ENCODE measurements around the gene NPAS3. TPM values are rescaled to one million over a fixed set of nuclear protein-coding genes. Genes with fewer than 3 reads are reported as not detected.

The NPAS3 gene
- total RNA-seq, 1 donor from 2014 or later, result 2.4 TPM

DNA sequence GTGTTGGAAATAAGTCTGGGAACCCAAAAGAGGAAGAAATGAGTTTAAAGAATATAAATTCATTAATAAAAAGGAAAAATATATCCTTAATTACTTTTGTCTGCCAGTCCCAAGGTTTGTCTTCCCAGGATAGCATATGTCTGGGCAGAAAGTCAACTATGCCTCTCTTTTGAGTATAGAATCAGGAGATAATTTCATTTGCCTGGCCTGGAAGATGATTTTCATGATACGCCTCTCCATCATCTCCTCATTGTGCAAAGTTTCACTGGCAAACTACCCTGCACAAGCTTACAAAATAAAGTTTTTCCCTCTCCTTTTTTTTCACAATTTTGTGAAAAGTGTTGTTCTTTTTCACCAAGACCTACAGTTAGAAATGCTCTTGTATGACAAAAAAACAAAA is 671.4 kb downstream of the NPAS3 start:
- TF ChIP-seq CTCF (IDR thresholded peaks at IDR 0.05; ENCODE audit: partially characterized antibody, unreplicated experiment), result no peak
- Mint-ChIP-seq H3K27me3 (ENCODE audit: unreplicated experiment) (no peaks in the 10 kb centered on the region), H3K4me1 (ENCODE audit: low read depth, unreplicated experiment) (no peaks in the 10 kb centered on the region), H3K27ac (ENCODE audit: unreplicated experiment) (no peak overlapping the region), H3K9me3 (ENCODE audit: unreplicated experiment) (no peaks in the 10 kb centered on the region), H3K4me3 (ENCODE audit: unreplicated experiment) (no peak overlapping the region), H3K36me3 (ENCODE audit: unreplicated experiment) (no peaks in the 10 kb centered on the region)
- no peak for DNase-seq

- Mint-ChIP-seq H3K36me3 (ENCODE audit: unreplicated experiment) (no peaks in the 10 kb centered on the region), H3K4me1 (ENCODE audit: low read depth, unreplicated experiment) (no peaks in the 10 kb centered on the region), H3K9me3 (ENCODE audit: unreplicated experiment) (no peaks in the 10 kb centered on the region), H3K27me3 (ENCODE audit: unreplicated experiment) (no peaks in the 10 kb centered on the region), H3K4me3 (ENCODE audit: unreplicated experiment) (no peak overlapping the region), H3K27ac (ENCODE audit: unreplicated experiment) (no peak overlapping the region)
- no peak for TF ChIP-seq CTCF (IDR thresholded peaks at IDR 0.05; ENCODE audit: partially characterized antibody, unreplicated experiment)
- no peak for DNase-seq
Measured at GRCh38 chr14:33611405-33612196, 672.9 kb downstream of the NPAS3 start.

- Mint-ChIP-seq H3K9me3 (ENCODE audit: unreplicated experiment) (no peaks in the 10 kb centered on the region), H3K4me3 (ENCODE audit: unreplicated experiment) (no peak overlapping the region), H3K36me3 (ENCODE audit: unreplicated experiment) (no peaks in the 10 kb centered on the region), H3K4me1 (ENCODE audit: low read depth, unreplicated experiment) (no peaks in the 10 kb centered on the region), H3K27me3 (ENCODE audit: unreplicated experiment) (no peaks in the 10 kb centered on the region), H3K27ac (ENCODE audit: unreplicated experiment) (no peak overlapping the region)
- no peak for DNase-seq
- TF ChIP-seq CTCF (IDR thresholded peaks at IDR 0.05; ENCODE audit: partially characterized antibody, unreplicated experiment), result no peak
Measured at GRCh38 chr14:33612197-33612505, 673.5 kb downstream of the NPAS3 start.

DNA sequence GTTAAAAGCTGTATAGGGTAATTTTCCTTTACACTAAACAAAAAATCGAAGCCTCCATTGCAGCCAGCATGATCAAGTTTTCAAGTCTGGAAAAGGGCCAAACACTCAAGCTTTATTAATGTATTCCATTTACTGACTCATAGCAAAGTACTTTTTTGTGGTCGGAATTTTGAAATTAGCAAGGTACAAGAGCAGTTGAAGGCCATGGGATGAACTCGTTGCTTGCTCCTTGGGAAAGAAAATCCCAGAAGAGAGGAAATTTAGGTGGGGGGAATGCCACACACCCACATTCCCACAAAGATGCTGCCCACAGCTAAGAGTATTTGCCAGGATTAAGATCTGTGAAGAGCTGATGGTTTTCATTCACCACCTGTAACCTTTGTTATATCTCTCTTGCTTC is 678.5 kb downstream of the NPAS3 start:
- Mint-ChIP-seq H3K9me3 (ENCODE audit: unreplicated experiment) (no peaks in the 10 kb centered on the region), H3K27me3 (ENCODE audit: unreplicated experiment) (no peaks in the 10 kb centered on the region), H3K4me1 (ENCODE audit: low read depth, unreplicated experiment) (no peaks in the 10 kb centered on the region), H3K27ac (ENCODE audit: unreplicated experiment) (no peak overlapping the region), H3K36me3 (ENCODE audit: unreplicated experiment) (no peaks in the 10 kb centered on the region), H3K4me3 (ENCODE audit: unreplicated experiment) (no peak overlapping the region)
- no peak for TF ChIP-seq CTCF (IDR thresholded peaks at IDR 0.05; ENCODE audit: partially characterized antibody, unreplicated experiment)
- DNase-seq, result no peak

DNA sequence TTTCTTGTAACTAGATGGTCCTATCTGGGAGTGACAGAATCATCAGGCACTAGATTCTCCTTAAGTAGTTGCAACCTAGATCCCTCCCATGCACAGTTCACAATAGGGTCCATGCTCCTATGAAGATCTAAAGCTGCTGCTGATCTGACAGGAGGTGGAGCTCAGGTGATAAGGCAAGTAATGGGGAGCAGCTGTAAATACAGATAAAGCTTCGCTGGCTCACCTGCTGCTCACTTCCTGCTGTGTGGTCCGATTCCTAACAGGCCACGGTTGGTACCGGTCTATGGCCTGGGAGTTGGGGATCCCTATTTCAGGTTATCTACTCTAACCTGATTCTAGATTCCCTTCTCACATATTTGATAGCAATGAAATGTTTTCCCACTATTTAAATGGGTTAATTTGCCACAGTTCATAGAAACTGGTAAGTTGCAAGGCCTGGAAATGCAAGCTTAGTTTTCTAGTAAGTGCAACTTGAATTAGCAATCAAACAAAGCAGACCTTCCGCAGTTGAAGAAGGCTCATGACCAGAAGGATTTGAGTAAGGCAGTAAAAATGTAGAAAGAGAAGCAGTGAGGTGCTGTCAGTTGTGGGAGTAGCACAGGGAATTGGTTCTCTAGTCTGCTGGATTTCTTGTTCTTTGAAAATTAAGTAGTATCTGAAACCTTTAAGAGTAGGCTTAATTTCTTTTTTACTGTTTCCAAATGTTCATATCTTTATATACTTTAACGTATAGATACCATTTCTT is 679.9 kb downstream of the NPAS3 start:
- no peaks in the 10 kb centered on the region for H3K36me3 Mint-ChIP-seq (ENCODE audit: unreplicated experiment)
- H3K4me1 Mint-ChIP-seq (ENCODE audit: low read depth, unreplicated experiment), result no peaks in the 10 kb centered on the region
- no peaks in the 10 kb centered on the region for H3K27me3 Mint-ChIP-seq (ENCODE audit: unreplicated experiment)
- no peak overlapping the region for H3K27ac Mint-ChIP-seq (ENCODE audit: unreplicated experiment)
- DNase-seq, result no peak
- H3K9me3 Mint-ChIP-seq (ENCODE audit: unreplicated experiment), result no peaks in the 10 kb centered on the region
- H3K4me3 Mint-ChIP-seq (ENCODE audit: unreplicated experiment), result no peak overlapping the region
- no peak for TF ChIP-seq CTCF (IDR thresholded peaks at IDR 0.05; ENCODE audit: partially characterized antibody, unreplicated experiment)

Measured in glutamatergic neuron (in vitro differentiated cells).